OCI-LY3 (cell line): ENCODE measurements around the gene ARL6.

Experiments
- CTCF ChIP-seq: fragments of 200-600, 300-600 bp; sonication (generic); IDR thresholded peaks from 2 replicates; pipeline ENCODE4 v1.5.1; 2014; ENCODE audit warnings: antibody characterized with exemption, low read length, low read depth
- EZH2phosphoT487 ChIP-seq: fragments of 200-600 bp; shearing (Covaris generic); IDR thresholded peaks from 2 replicates; pipeline ENCODE4 v1.6.1; 2018; ENCODE audit warnings: antibody characterized with exemption, mixed run types, low read depth

- TF ChIP-seq CTCF (no peak), EZH2phosphoT487 (no peak)
Measured at GRCh38 chr3:97835761-97836160, 71.2 kb downstream of the ARL6 start.
